Measurements from ENCODE around the gene KNDC1. TPM values are rescaled to one million over a fixed set of nuclear protein-coding genes. Genes with fewer than 3 reads are reported as not detected.

The KNDC1 gene
- total and polyA plus RNA-seq, 2 of the 4 experiments (the other 2 are of a cell fraction): 0.18 to 1.1 TPM

DNA sequence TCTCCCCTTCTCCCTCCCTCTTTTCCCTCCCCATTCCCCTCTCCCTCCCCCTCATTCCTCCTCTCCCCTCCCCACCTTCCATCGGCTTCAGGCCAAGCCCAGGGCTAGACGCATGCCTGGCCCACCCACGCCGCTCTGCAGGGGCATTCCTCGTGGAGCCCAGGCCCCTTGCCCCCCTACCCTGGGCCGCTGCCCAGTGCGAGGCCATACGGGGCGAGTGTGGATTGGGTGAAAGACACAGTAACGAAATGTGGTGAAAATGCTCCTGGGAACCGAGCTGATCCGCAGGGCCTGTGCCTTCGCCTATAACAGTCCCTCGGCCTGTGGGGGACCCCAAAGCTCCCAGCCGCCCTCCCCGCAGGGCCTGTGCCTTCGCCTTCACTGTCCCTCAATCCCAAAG, 44.0 kb upstream of the KNDC1 start:
- Histone ChIP-seq H2AK9ac (replicated peaks; ENCODE audit: low read depth, low read length, poor library complexity) (no peak overlapping the region), H4K20me1 (ENCODE audit: insufficient read depth, low read length) (no peaks in the 10 kb centered on the region), H3K27me3 (ENCODE audit: control insufficient read depth, insufficient read depth, low read length) (no peaks in the 10 kb centered on the region), H4K8ac (ENCODE audit: low read depth in 2 of 2, low read length in 2 of 2) (no peak overlapping the region), H4K91ac (ENCODE audit: insufficient read depth, low read depth, low read length) (no peak overlapping the region), H3K4me3 (ENCODE audit: insufficient read depth, low read depth, low read length) (no peak overlapping the region), H3K4me2 (ENCODE audit: low read depth, low read length) (no peak overlapping the region), H2AK5ac (ENCODE audit: low read depth, low read length) (no peak overlapping the region), H3K79me1 (ENCODE audit: low read depth in 1 of 2, low read length in 2 of 2) (no peaks in the 10 kb centered on the region), H3K4ac (ENCODE audit: low read depth, low read length) (no peak overlapping the region), H2BK5ac (ENCODE audit: low read depth, low read length, poor library complexity, severe bottlenecking) (no peak overlapping the region), H2AFZ (replicated peaks; ENCODE audit: low read length, poor library complexity) (no peak overlapping the region), H3K4me1 (ENCODE audit: control insufficient read depth, insufficient read depth, low read length) (no peaks in the 10 kb centered on the region), H3K9me3 (ENCODE audit: control insufficient read depth, insufficient read depth, low read length) (peaks cover 4% of the 10 kb centered on the region; the same call in 1 of the 2 replicates), H3K56ac (ENCODE audit: extremely low read depth, insufficient read depth, low read length) (no peak overlapping the region), H3K9ac (ENCODE audit: low read depth, low read length) (no peak overlapping the region), H2BK120ac (ENCODE audit: low read depth, low read length) (no peak overlapping the region), H3K14ac (replicated peaks; ENCODE audit: low read depth, low read length) (no peak overlapping the region), H3K27ac (ENCODE audit: insufficient read depth, low read length) (no peak overlapping the region), H2BK15ac (ENCODE audit: low read depth, low read length) (no peak overlapping the region), H2BK20ac (ENCODE audit: low read depth, low read length) (no peak overlapping the region), H3K18ac (ENCODE audit: low read depth, low read length) (no peak overlapping the region), H3K23ac (ENCODE audit: low read depth, low read length) (no peak overlapping the region), H3K9me1 (ENCODE audit: insufficient read depth, low read length) (no peaks in the 10 kb centered on the region), H4K5ac (ENCODE audit: low read depth, low read length) (no peak overlapping the region), H3K36me3 (ENCODE audit: control insufficient read depth, insufficient read depth, low read length) (no peaks in the 10 kb centered on the region)
- no CpG with 5 or more reads among the region's 17 CpGs for WGBS, 2 experiments (ENCODE audit: extremely low coverage in 2 of 2, insufficient read length in 1 of 2)
- ChIA-PET POLR2A (ENCODE audit: unreplicated experiment) (no interaction called here), CTCF (no interaction called here)
- intact Hi-C loops (cut with micrococcal nuclease) (no loop called here), in situ Hi-C loops (cut with MboI; ENCODE audit: low sequenced_read_pairs) (no loop called here), dilution Hi-C loops (cut with HindIII; ENCODE audit: low sequenced_read_pairs, unreplicated experiment) (no loop called here)
- no peak for DNase-seq
- no peak for TF ChIP-seq FOS (IDR thresholded peaks at IDR 0.05; ENCODE audit: low read depth, low read length)
- TF ChIP-seq NFE2L2 (IDR thresholded peaks at IDR 0.05; ENCODE audit: low read depth, low read length): no peak
- TF ChIP-seq MXI1 (IDR thresholded peaks at IDR 0.05; ENCODE audit: borderline replicate concordance, low read depth, low read length): no peak
- no peak for TF ChIP-seq CEBPB (IDR thresholded peaks at IDR 0.05; ENCODE audit: low read depth, low read length)
- TF ChIP-seq BHLHE40 (IDR thresholded peaks at IDR 0.05; ENCODE audit: low read depth, low read length): no peak
- TF ChIP-seq MAZ (IDR thresholded peaks at IDR 0.05; ENCODE audit: borderline replicate concordance, low read depth, low read length): no peak
- no peak for TF ChIP-seq MAFK (IDR thresholded peaks at IDR 0.05; ENCODE audit: low read depth, low read length)
- no peak for TF ChIP-seq POLR2A (IDR thresholded peaks at IDR 0.05; ENCODE audit: low read depth, low read length)
- no peak for TF ChIP-seq CHD1 (IDR thresholded peaks at IDR 0.05; ENCODE audit: low read depth, low read length)
- TF ChIP-seq, protein P1, sequence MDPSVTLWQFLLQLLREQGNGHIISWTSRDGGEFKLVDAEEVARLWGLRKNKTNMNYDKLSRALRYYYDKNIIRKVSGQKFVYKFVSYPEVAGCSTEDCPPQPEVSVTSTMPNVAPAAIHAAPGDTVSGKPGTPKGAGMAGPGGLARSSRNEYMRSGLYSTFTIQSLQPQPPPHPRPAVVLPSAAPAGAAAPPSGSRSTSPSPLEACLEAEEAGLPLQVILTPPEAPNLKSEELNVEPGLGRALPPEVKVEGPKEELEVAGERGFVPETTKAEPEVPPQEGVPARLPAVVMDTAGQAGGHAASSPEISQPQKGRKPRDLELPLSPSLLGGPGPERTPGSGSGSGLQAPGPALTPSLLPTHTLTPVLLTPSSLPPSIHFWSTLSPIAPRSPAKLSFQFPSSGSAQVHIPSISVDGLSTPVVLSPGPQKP (IDR thresholded peaks at IDR 0.05; ENCODE audit: borderline replicate concordance, low read depth, low read length): no peak
- TF ChIP-seq SMC3 (IDR thresholded peaks at IDR 0.05; ENCODE audit: low read depth, low read length): no peak
- TF ChIP-seq RCOR1 (IDR thresholded peaks at IDR 0.05; ENCODE audit: insufficient replicate concordance, low read length): no peak
- TF ChIP-seq RAD21 (IDR thresholded peaks at IDR 0.05; ENCODE audit: low read length): no peak
- TF ChIP-seq, protein P2, sequence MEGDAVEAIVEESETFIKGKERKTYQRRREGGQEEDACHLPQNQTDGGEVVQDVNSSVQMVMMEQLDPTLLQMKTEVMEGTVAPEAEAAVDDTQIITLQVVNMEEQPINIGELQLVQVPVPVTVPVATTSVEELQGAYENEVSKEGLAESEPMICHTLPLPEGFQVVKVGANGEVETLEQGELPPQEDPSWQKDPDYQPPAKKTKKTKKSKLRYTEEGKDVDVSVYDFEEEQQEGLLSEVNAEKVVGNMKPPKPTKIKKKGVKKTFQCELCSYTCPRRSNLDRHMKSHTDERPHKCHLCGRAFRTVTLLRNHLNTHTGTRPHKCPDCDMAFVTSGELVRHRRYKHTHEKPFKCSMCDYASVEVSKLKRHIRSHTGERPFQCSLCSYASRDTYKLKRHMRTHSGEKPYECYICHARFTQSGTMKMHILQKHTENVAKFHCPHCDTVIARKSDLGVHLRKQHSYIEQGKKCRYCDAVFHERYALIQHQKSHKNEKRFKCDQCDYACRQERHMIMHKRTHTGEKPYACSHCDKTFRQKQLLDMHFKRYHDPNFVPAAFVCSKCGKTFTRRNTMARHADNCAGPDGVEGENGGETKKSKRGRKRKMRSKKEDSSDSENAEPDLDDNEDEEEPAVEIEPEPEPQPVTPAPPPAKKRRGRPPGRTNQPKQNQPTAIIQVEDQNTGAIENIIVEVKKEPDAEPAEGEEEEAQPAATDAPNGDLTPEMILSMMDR (conservative IDR thresholded peaks at IDR 0.05; ENCODE audit: low read depth, low read length): no peak
- TF ChIP-seq, protein P3, sequence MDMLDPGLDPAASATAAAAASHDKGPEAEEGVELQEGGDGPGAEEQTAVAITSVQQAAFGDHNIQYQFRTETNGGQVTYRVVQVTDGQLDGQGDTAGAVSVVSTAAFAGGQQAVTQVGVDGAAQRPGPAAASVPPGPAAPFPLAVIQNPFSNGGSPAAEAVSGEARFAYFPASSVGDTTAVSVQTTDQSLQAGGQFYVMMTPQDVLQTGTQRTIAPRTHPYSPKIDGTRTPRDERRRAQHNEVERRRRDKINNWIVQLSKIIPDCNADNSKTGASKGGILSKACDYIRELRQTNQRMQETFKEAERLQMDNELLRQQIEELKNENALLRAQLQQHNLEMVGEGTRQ (IDR thresholded peaks at IDR 0.05; ENCODE audit: low read depth, low read length): no peak
- BruUV-seq (replicated peaks): no TSS peak
- no peak for ATAC-seq (ENCODE audit: low read depth)
